Gastroesophageal sphincter (tissue), 3 donors: Measurements from ENCODE around the gene FAM149B1.

Experiments used
- CTCF ChIP-seq, 4 experiments: fragments of 200-600 bp in 2 of 4; fragments of 450-650 bp in 2 of 4; sonication (generic) in 1 of 4; IDR thresholded peaks; one replicate each; pipeline ENCODE4 v1.5.1; 2017 to 2019; ENCODE audit warnings: antibody characterized with exemption in 4 of 4, mild to moderate bottlenecking in 2 of 4, moderate library complexity in 2 of 4
- EP300 ChIP-seq: sonication (generic); formaldehyde crosslinking; IDR thresholded peaks from one replicate; pipeline ENCODE4 v1.6.1; 2017; ENCODE audit warnings: antibody characterized with exemption, mild to moderate bottlenecking
- POLR2AphosphoS5 ChIP-seq: sonication (generic); formaldehyde crosslinking; IDR thresholded peaks from one replicate; pipeline ENCODE4 v1.6.1; 2017; ENCODE audit warnings: antibody characterized with exemption

GRCh38 chr10:73247509-73248258 is 79.8 kb downstream of the FAM149B1 start:
- TF ChIP-seq EP300 (no peak), CTCF (IDR thresholded peaks at IDR 0.05) (no peak), POLR2AphosphoS5 (no peak)
